ENCODE data around the gene DAZL. TPM values are rescaled to one million over a fixed set of nuclear protein-coding genes. Genes with fewer than 3 reads are reported as not detected.

DAZL gene
- total and polyA plus RNA-seq, 4 donors = not detected

DNA sequence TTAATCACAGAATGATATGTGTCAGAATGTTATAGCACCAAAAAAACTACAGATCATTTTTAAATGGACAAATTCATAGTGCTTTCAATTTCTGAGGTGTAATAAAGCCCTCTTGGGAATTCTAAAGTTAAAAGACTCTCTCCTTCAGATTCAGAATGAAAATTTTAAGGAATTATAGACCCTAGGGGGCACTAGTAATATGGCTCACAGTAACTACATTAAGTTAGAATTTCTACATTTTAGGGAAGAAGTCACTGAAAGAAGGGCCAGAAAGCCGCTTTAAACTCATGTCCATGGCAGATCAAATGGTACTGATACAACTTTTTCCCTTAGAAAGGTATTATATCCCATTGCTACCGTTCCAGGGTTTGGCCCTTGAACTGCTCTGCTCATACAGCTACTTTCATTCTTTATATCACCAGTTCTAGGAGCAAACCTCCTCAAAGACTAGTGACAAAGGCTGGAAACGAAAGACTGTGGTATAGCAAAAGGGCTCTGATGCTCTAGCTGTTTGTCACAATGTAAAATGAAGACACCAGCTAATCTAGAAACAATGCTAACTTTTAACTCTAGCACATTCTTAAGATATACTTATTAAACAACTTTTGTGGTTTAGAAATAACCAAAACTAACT, 18.1 kb downstream of the DAZL start:
- Histone ChIP-seq H3K27ac (ENCODE audit: low read depth in 1 of 2, low read length in 2 of 2) (no peak overlapping the region), H3K36me3 (ENCODE audit: control insufficient read depth in 1 of 2, insufficient read depth in 2 of 2, low read length in 1 of 2) (no peaks in the 10 kb centered on the region), H3K4me3 (ENCODE audit: low read length in 2 of 2) (no peak overlapping the region), H3K9me3 (ENCODE audit: control insufficient read depth, low read length) (no peaks in the 10 kb centered on the region), H3K27me3 (ENCODE audit: control insufficient read depth in 1 of 2, insufficient read depth in 2 of 2, low read length in 1 of 2) (no peaks in the 10 kb centered on the region), H3K4me1 (ENCODE audit: control insufficient read depth in 1 of 2, insufficient read depth in 2 of 2, low read length in 2 of 2) (peaks cover 0 to 2% of the 10 kb centered on the region in 2 donors)
- DNase-seq = no peak
- no peak for ATAC-seq (ENCODE audit: low FRiP score)
- intact Hi-C loops (cut with DNase I) = no loop called here
- WGBS, 2 donors = 49 to 69% methylated on average over 3 of the region's 3 CpGs

DNA sequence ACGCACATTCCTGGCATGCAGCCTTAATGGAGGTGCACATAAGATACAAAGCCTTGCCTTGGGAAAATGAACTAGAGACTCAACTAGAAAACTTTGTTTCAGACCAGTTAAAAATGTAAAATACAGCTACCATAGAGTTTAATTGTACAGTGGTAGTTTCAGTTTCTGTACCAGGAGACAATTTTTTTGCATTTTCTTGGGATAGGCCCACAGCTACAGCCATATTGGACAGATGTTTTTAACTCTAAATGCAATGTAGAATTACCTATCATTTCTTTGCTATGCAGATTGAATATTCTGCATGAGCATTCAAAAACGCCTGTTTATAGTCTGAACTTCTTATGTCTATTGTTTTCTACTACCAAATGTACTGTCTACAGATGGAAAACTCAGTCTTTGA, 20.3 kb downstream of the DAZL start:
- H3K36me3 ChIP-seq (ENCODE audit: control insufficient read depth in 1 of 2, insufficient read depth in 2 of 2, low read length in 1 of 2) = no peaks in the 10 kb centered on the region
- 60 to 87% methylated on average over 2 of the region's 2 CpGs for WGBS, 2 donors
- no peaks in the 10 kb centered on the region for H3K9me3 ChIP-seq (ENCODE audit: control insufficient read depth, low read length)
- intact Hi-C loops (cut with DNase I) = no loop called here
- no peaks in the 10 kb centered on the region for H3K27me3 ChIP-seq (ENCODE audit: control insufficient read depth in 1 of 2, insufficient read depth in 2 of 2, low read length in 1 of 2)
- ATAC-seq (ENCODE audit: low FRiP score) = no peak
- no peak for DNase-seq
- H3K27ac ChIP-seq (ENCODE audit: low read depth in 1 of 2, low read length in 2 of 2) = no peak overlapping the region
- H3K4me1 ChIP-seq (ENCODE audit: control insufficient read depth in 1 of 2, insufficient read depth in 2 of 2, low read length in 2 of 2) = peaks cover 0 to 2% of the 10 kb centered on the region in 2 donors
- H3K4me3 ChIP-seq (ENCODE audit: low read length in 2 of 2) = no peak overlapping the region

DNA sequence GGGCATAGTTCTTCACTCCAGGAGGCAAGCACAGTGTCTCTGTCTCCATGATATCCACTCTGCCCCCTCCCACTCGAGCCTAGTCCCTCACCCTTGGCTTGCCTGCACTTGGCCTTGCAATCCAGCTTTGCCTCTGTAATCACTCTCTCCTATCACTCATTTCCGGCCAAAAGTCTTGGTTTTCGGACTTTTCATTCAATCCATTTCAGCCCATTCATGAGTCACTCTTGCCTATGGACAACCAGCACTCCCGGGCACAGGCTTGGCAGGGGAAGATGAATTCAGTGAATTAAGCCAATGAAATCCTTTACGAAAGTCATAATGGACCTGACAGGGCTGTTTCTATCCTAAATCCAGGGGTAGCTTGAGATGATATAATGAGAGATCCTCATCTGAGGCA, 21.7 kb downstream of the DAZL start:
- ATAC-seq (ENCODE audit: low FRiP score) = no peak
- H3K36me3 ChIP-seq (ENCODE audit: control insufficient read depth in 1 of 2, insufficient read depth in 2 of 2, low read length in 1 of 2) = no peaks in the 10 kb centered on the region
- no peaks in the 10 kb centered on the region for H3K9me3 ChIP-seq (ENCODE audit: control insufficient read depth, low read length)
- H3K4me3 ChIP-seq (ENCODE audit: low read length in 2 of 2) = no peak overlapping the region
- intact Hi-C loops (cut with DNase I) = no loop called here
- WGBS, 2 donors = 70 to 82% methylated on average over 5 of the region's 5 CpGs
- no peaks in the 10 kb centered on the region for H3K27me3 ChIP-seq (ENCODE audit: control insufficient read depth in 1 of 2, insufficient read depth in 2 of 2, low read length in 1 of 2)
- peaks cover 0 to 2% of the 10 kb centered on the region in 2 donors for H3K4me1 ChIP-seq (ENCODE audit: control insufficient read depth in 1 of 2, insufficient read depth in 2 of 2, low read length in 2 of 2)
- H3K27ac ChIP-seq (ENCODE audit: low read depth in 1 of 2, low read length in 2 of 2) = no peak overlapping the region
- DNase-seq = no peak

DNA sequence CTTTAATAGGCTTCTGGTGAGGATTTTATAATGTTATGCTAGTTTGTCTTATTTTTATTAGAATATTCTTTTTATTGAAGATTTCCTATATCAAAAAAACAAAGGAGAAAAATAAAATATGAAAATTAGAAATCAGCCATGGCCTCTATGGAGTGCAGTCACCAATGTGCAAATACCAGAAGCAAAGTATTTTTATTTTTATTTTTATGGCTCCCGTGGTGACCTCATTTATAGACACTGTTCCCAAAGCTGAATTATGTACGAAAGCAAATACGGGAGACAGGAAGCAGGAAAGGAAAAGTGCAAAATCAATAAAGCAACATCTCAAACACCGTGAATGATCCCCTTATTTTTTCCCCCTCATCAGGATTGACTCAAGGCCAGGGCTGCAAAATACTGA, 35.1 kb downstream of the DAZL start:
- Histone ChIP-seq H3K9me3 (ENCODE audit: control insufficient read depth, low read length) (no peaks in the 10 kb centered on the region), H3K27me3 (ENCODE audit: control insufficient read depth in 1 of 2, insufficient read depth in 2 of 2, low read length in 1 of 2) (no peaks in the 10 kb centered on the region), H3K36me3 (ENCODE audit: control insufficient read depth in 1 of 2, insufficient read depth in 2 of 2, low read length in 1 of 2) (no peaks in the 10 kb centered on the region), H3K27ac (ENCODE audit: low read depth in 1 of 2, low read length in 2 of 2) (no peak overlapping the region), H3K4me3 (ENCODE audit: low read length in 2 of 2) (no peak overlapping the region), H3K4me1 (ENCODE audit: control insufficient read depth in 1 of 2, insufficient read depth in 2 of 2, low read length in 2 of 2) (peaks cover 0 to 2% of the 10 kb centered on the region in 2 donors)
- no peak for ATAC-seq (ENCODE audit: low FRiP score)
- WGBS, 2 donors = 63% methylated on average over 4 of the region's 4 CpGs
- intact Hi-C loops (cut with DNase I) = no loop called here
- no peak for DNase-seq

DNA sequence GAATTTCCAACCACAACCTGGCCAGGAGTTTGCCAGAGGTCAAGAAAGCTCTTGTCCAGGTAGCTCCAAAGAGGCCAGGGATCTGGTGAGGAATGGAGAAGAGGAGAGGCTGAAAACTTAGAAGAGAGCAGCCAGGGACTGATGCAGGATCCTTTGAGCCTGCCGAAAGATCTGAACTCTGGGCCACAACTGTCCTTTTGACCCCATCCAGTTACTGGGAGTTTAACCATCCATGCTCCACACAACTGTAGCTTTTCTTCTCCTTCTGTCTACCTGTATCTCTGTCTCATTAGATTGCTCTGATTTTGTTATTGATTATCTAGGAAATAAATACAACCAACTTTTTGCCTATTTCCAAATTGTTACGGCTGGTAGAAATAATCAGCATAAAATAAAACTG, 36.7 kb downstream of the DAZL start:
- no peaks in the 10 kb centered on the region for H3K9me3 ChIP-seq (ENCODE audit: control insufficient read depth, low read length)
- DNase-seq = no peak
- H3K27me3 ChIP-seq (ENCODE audit: control insufficient read depth in 1 of 2, insufficient read depth in 2 of 2, low read length in 1 of 2) = no peaks in the 10 kb centered on the region
- intact Hi-C loops (cut with DNase I) = no loop called here
- 79 to 84% methylated on average over 2 of the region's 2 CpGs for WGBS, 2 donors
- ATAC-seq (ENCODE audit: low FRiP score) = no peak
- no peak overlapping the region for H3K4me3 ChIP-seq (ENCODE audit: low read length in 2 of 2)
- H3K4me1 ChIP-seq (ENCODE audit: control insufficient read depth in 1 of 2, insufficient read depth in 2 of 2, low read length in 2 of 2) = peaks cover 0 to 2% of the 10 kb centered on the region in 2 donors
- H3K36me3 ChIP-seq (ENCODE audit: control insufficient read depth in 1 of 2, insufficient read depth in 2 of 2, low read length in 1 of 2) = no peaks in the 10 kb centered on the region
- H3K27ac ChIP-seq (ENCODE audit: low read depth in 1 of 2, low read length in 2 of 2) = no peak overlapping the region

DNA sequence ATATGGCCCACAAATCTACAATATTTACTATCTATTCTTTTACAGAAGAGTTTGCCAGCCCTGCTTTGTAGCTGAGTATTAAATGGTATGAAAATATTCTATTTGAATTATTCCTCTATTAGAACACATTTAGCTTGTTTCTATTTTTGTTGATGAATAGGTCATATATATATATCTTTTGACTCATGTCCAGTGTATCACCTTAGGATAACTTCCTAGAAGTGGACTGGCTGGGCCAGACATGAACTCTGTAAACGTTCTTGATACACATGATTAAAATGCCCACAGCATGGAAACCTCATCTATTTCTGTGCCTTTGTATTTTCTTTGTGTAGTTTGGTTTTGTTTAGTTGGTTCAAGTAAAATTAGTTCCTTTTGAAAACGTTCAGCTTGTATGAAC, 37.1 kb downstream of the DAZL start:
- H3K4me1 ChIP-seq (ENCODE audit: control insufficient read depth in 1 of 2, insufficient read depth in 2 of 2, low read length in 2 of 2) = peaks cover 0 to 2% of the 10 kb centered on the region in 2 donors
- H3K27ac ChIP-seq (ENCODE audit: low read depth in 1 of 2, low read length in 2 of 2) = no peak overlapping the region
- WGBS, 2 donors = 26 to 31% methylated on average over 2 of the region's 2 CpGs
- no peaks in the 10 kb centered on the region for H3K27me3 ChIP-seq (ENCODE audit: control insufficient read depth in 1 of 2, insufficient read depth in 2 of 2, low read length in 1 of 2)
- H3K9me3 ChIP-seq (ENCODE audit: control insufficient read depth, low read length) = no peaks in the 10 kb centered on the region
- intact Hi-C loops (cut with DNase I) = no loop called here
- no peaks in the 10 kb centered on the region for H3K36me3 ChIP-seq (ENCODE audit: control insufficient read depth in 1 of 2, insufficient read depth in 2 of 2, low read length in 1 of 2)
- DNase-seq = no peak
- no peak for ATAC-seq (ENCODE audit: low FRiP score)
- no peak overlapping the region for H3K4me3 ChIP-seq (ENCODE audit: low read length in 2 of 2)

DNA sequence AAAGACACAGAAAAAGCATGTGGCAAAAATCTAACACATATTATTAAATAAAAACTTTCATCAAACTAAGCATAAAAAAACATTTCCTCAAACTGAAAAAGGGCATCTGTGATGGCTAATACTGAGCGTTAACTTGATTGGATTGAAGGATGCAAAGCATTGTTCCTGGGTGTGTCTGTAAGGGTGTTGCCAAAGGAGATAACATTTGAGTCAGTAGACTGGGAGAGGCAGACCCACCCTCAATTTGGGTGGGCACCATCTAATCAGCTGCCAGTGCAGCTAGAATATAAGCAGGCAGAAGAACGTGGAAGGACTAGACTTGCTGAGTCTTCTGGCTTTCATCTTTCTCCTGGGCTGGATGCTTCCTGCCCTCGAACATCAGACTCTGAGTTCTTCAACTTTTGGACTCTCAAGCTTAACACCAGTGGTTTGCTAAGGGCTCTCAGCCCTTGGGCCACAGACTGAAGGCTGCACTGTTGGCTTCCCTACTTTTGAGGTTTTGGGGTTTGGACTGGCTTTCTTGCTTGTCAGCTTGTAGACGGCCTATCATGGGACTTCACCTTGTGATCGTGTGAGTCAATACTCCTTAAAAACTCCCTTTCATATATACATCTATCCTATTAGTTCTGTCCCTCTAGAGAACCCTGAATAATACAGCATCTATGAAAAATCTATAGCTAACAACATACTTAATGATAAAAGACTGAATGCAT, 45.4 kb downstream of the DAZL start:
- Histone ChIP-seq H3K27ac (ENCODE audit: low read depth in 1 of 2, low read length in 2 of 2) (no peak overlapping the region), H3K4me3 (ENCODE audit: low read length in 2 of 2) (no peak overlapping the region), H3K27me3 (ENCODE audit: control insufficient read depth in 1 of 2, insufficient read depth in 2 of 2, low read length in 1 of 2) (no peaks in the 10 kb centered on the region), H3K9me3 (ENCODE audit: control insufficient read depth, low read length) (no peaks in the 10 kb centered on the region), H3K36me3 (ENCODE audit: control insufficient read depth in 1 of 2, insufficient read depth in 2 of 2, low read length in 1 of 2) (no peaks in the 10 kb centered on the region), H3K4me1 (ENCODE audit: control insufficient read depth in 1 of 2, insufficient read depth in 2 of 2, low read length in 2 of 2) (no peaks in the 10 kb centered on the region)
- ATAC-seq (ENCODE audit: low FRiP score) (no peak), DNase-seq (no peak)
- WGBS, 2 donors = 81 to 82% methylated on average over 5 of the region's 5 CpGs
- intact Hi-C loops (cut with DNase I) = no loop called here

DNA sequence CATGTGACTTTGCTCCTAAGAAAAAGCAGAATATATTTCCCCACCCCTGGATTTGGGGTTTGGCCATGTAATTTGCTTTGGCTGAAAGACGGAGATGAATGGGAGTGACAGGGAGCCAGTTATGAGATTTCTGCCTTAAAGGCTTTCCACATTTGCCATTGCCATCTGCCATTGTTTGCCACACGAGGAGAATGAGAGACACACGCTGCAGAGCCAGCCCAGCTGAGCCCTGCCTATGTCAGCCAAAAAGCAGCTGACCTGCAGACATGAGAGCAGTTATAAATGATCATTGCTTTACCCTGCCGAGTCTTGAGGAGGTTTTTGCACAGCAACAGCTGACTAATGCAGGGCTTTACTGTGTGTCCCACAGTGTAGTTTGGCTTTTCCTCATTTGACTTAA, 51.1 kb downstream of the DAZL start:
- Histone ChIP-seq H3K9me3 (ENCODE audit: control insufficient read depth, low read length) (peaks cover 6% of the 10 kb centered on the region), H3K36me3 (ENCODE audit: control insufficient read depth in 1 of 2, insufficient read depth in 2 of 2, low read length in 1 of 2) (no peaks in the 10 kb centered on the region), H3K4me1 (ENCODE audit: control insufficient read depth in 1 of 2, insufficient read depth in 2 of 2, low read length in 2 of 2) (peaks cover 0 to 3% of the 10 kb centered on the region in 2 donors), H3K27me3 (ENCODE audit: control insufficient read depth in 1 of 2, insufficient read depth in 2 of 2, low read length in 1 of 2) (peaks cover 0 to 4% of the 10 kb centered on the region in 2 donors), H3K27ac (ENCODE audit: low read depth in 1 of 2, low read length in 2 of 2) (no peak overlapping the region), H3K4me3 (ENCODE audit: low read length in 2 of 2) (no peak overlapping the region)
- ATAC-seq (ENCODE audit: low FRiP score) = no peak
- intact Hi-C loops (cut with DNase I) = loop anchor here (5.0 kb wide), 1 partner anchor 287 kb away; the partner anchor contains the start of gene OXNAD1 (in 2 of the 2)
- 77 to 79% methylated on average over 4 of the region's 4 CpGs for WGBS, 2 donors
- DNase-seq = no peak

DNA sequence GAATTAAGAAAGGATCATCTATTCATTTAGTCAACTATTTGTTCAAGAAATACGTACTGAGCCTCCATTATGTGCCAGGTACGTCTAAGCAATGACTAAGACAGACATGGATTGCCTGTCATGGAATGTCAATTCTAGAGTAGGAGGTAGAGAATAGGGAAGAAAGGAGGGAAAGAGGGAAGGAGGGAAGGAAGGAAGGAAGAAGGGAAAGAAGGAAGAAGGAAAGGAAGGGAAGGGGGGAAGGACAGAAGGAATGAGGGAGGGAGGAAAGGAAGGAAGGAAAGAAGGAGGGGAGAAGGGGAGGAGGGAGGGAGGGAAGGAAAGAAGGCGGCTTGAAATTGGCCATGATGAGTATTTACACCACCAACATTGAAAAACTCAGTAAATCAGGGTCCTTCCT, 52.5 kb downstream of the DAZL start:
- Histone ChIP-seq H3K27ac (ENCODE audit: low read depth in 1 of 2, low read length in 2 of 2) (no peak overlapping the region), H3K27me3 (ENCODE audit: control insufficient read depth in 1 of 2, insufficient read depth in 2 of 2, low read length in 1 of 2) (peaks cover 0 to 4% of the 10 kb centered on the region in 2 donors), H3K36me3 (ENCODE audit: control insufficient read depth in 1 of 2, insufficient read depth in 2 of 2, low read length in 1 of 2) (no peaks in the 10 kb centered on the region), H3K4me3 (ENCODE audit: low read length in 2 of 2) (no peak overlapping the region), H3K9me3 (ENCODE audit: control insufficient read depth, low read length) (peaks cover 6% of the 10 kb centered on the region), H3K4me1 (ENCODE audit: control insufficient read depth in 1 of 2, insufficient read depth in 2 of 2, low read length in 2 of 2) (peaks cover 0 to 3% of the 10 kb centered on the region in 2 donors)
- WGBS, 2 donors = 68 to 71% methylated on average over 3 of the region's 3 CpGs
- intact Hi-C loops (cut with DNase I) = loop anchor here (5.0 kb wide), 1 partner anchor 285 kb away; the partner anchor contains the start of gene OXNAD1 (in 2 of the 2)
- DNase-seq (no peak), ATAC-seq (ENCODE audit: low FRiP score) (no peak)

Data from aorta (tissue), 5 donors.